Left colon (tissue), 2 donors: ENCODE results near the gene ESRRA. TPM values are rescaled to one million over a fixed set of nuclear protein-coding genes. Genes with fewer than 3 reads are reported as not detected.
"Not testable (repeated sequence)": the region's sequence is repeated elsewhere in the genome, so short reads cannot be mapped to it uniquely, and the experiment has no call there.

Experiments
- ATAC-seq: fragments of 200-7000 bp; cut with Tn5 transposase; one replicate; pipeline ENCODE4 v1.9.1; 2020; ENCODE audit warnings: mild to moderate bottlenecking, moderate library complexity
- DNase-seq, 2 donors: peaks; one replicate each; pipeline ENCODE4 v3.0.0-alpha.2; 2020
- intact Hi-C, 2 donors: fragments of 100-400 bp; cut with DNase I in 1 of 2; cut with micrococcal nuclease in 1 of 2; formaldehyde crosslinking; loops; one replicate each; pipeline versions ENCODE4 v1.11.2 to v1.14.0; 2022; cut with DNase I, micrococcal nuclease
- total RNA-seq, 2 donors: library from RNA; stranded (reverse); fragmentation: NEBNext Ultra II Directional; extraction: Animal tissue kit (Norgen Biotek cat#: 25700); gene quantifications; one replicate each; pipeline ENCODE4 v1.2.1, GENCODE V29; 2021
- donor health status: DM: no; HTN: no; CAD: no.
- donor health status: DM: yes; HTN: yes; CAD: no.

Gene ESRRA
- total RNA-seq, 2 donors from 2014 or later = 185 to 212 TPM

GRCh38 chr11:64304032-64304315 is 1.4 kb upstream of the ESRRA start:
- ATAC-seq = no peak
- DNase-seq = no peak
- intact Hi-C loops = loop anchor here in 1 of 2 donors (10.0 kb wide), 1 partner anchor 99 kb away; the partner anchor contains the start of gene FERMT3

GRCh38 chr11:64304316-64305072 is 830 bp upstream of the ESRRA start:
- ATAC-seq (peak; percentile 39), DNase-seq (peak; percentile 94 to 100)
- intact Hi-C loops = loop anchor here in 1 of 2 donors (10.0 kb wide), 1 partner anchor 100 kb away; the partner anchor contains the start of gene FERMT3

GRCh38 chr11:64305691-64306562 is 603 bp downstream of the ESRRA start:
- peak; percentile 50 for ATAC-seq
- peak; percentile 88 to 90 for DNase-seq
- intact Hi-C loops = loop anchor here in 1 of 2 donors (10.0 kb wide), 1 partner anchor 101 kb away; the partner anchor contains the start of gene FERMT3

- DNase-seq (no peak), ATAC-seq (no peak)
- intact Hi-C loops = loop anchor here in 1 of 2 donors (10.0 kb wide), 1 partner anchor 102 kb away; the partner anchor contains the start of gene FERMT3
Measured at GRCh38 chr11:64306563-64306875, 1.2 kb downstream of the ESRRA start.

- intact Hi-C loops = loop anchor here in 1 of 2 donors (10.0 kb wide), 1 partner anchor 102 kb away; the partner anchor contains the start of gene FERMT3
- ATAC-seq (peak; percentile 8), DNase-seq (peak; percentile 53 to 74)
Measured at GRCh38 chr11:64306876-64307622, 1.7 kb downstream of the ESRRA start.

GRCh38 chr11:64307795-64308194 is 2.5 kb downstream of the ESRRA start:
- not testable (repeated sequence) for ATAC-seq, DNase-seq
- intact Hi-C loops = loop anchor here in 1 of 2 donors (10.0 kb wide), 1 partner anchor 103 kb away; the partner anchor contains the start of gene FERMT3

- ATAC-seq (no peak), DNase-seq (no peak)
- intact Hi-C loops = no loop called here
Measured at GRCh38 chr11:64312947-64313346, 7.6 kb downstream of the ESRRA start.

GRCh38 chr11:64313491-64314145 is 8.3 kb downstream of the ESRRA start:
- DNase-seq (no peak), ATAC-seq (no peak)
- intact Hi-C loops = no loop called here

- intact Hi-C loops = no loop called here
- ATAC-seq (no peak), DNase-seq (no peak)
Measured at GRCh38 chr11:64314146-64314804, 9.0 kb downstream of the ESRRA start.

- DNase-seq (no peak), ATAC-seq (no peak)
- intact Hi-C loops = no loop called here
Measured at GRCh38 chr11:64314805-64315561, 9.7 kb downstream of the ESRRA start.

- ATAC-seq, intact Hi-C loops, DNase-seq: not testable (repeated sequence)
Measured at GRCh38 chr11:64315667-64316526, 10.6 kb downstream of the ESRRA start.

- DNase-seq (peak; percentile 67 to 71), ATAC-seq (peak; percentile 13)
- intact Hi-C loops = no loop called here
Measured at GRCh38 chr11:64316672-64317324, 11.5 kb downstream of the ESRRA start.

GRCh38 chr11:64317325-64317960 is 12.1 kb downstream of the ESRRA start, which contains the start of gene TRMT112:
TRMT112 (minus strand) TSS chr11:64317559; CDS start chr11:64317526, 33 bp downstream.
- DNase-seq (peak; percentile 94 to 99), ATAC-seq (peak; percentile 67)
- intact Hi-C loops = no loop called here

GRCh38 chr11:64317961-64318765 is 12.8 kb downstream of the ESRRA start, which contains the start of gene PRDX5:
PRDX5 (plus strand) TSS chr11:64318121; CDS start chr11:64318216, 95 bp downstream.
- intact Hi-C loops = no loop called here
- peak; percentile 95 to 98 for DNase-seq
- ATAC-seq = peak; percentile 68
